NCI-H1694 treated with DMSO at 0.1 percent for 48 hours (cell line): ENCODE results near the gene NUCB2.

Experiments
- DNase-seq: peaks from one replicate; lab custom pipeline; 2025; lab: John Stamatoyannopoulos, UW

Gene NUCB2

GRCh38 chr11:17268902-17269301 is 7.6 kb upstream of the NUCB2 start:
- no peak for DNase-seq

GRCh38 chr11:17272801-17273200 is 3.7 kb upstream of the NUCB2 start:
- no peak for DNase-seq

- DNase-seq: no peak
Observed at GRCh38 chr11:17273211-17273610, 3.3 kb upstream of the NUCB2 start.

GRCh38 chr11:17273668-17274282 is 2.8 kb upstream of the NUCB2 start:
- DNase-seq: no peak

GRCh38 chr11:17275400-17276235 is 921 bp upstream of the NUCB2 start:
- DNase-seq: no peak

- peak; percentile 13 for DNase-seq
Observed at GRCh38 chr11:17277024-17277584, 565 bp downstream of the NUCB2 start.

- DNase-seq: no peak
Observed at GRCh38 chr11:17280494-17281127, 4.1 kb downstream of the NUCB2 start.

- no peak for DNase-seq
Observed at GRCh38 chr11:17286332-17286731, 9.8 kb downstream of the NUCB2 start.

GRCh38 chr11:17287058-17287457 is 10.5 kb downstream of the NUCB2 start:
- DNase-seq: no peak

GRCh38 chr11:17291710-17292109 is 15.2 kb downstream of the NUCB2 start:
- DNase-seq: no peak

GRCh38 chr11:17293311-17293710 is 16.8 kb downstream of the NUCB2 start:
- DNase-seq: no peak

- no peak for DNase-seq
Observed at GRCh38 chr11:17294033-17294432, 17.5 kb downstream of the NUCB2 start.

GRCh38 chr11:17296852-17297559 is 20.5 kb downstream of the NUCB2 start:
- DNase-seq: no peak

- no peak for DNase-seq
Observed at GRCh38 chr11:17298302-17298701, 21.8 kb downstream of the NUCB2 start.

- DNase-seq: no peak
Observed at GRCh38 chr11:17300372-17300771, 23.8 kb downstream of the NUCB2 start.

- no peak for DNase-seq
Observed at GRCh38 chr11:17313349-17314231, 37.1 kb downstream of the NUCB2 start.

- DNase-seq: no peak
Observed at GRCh38 chr11:17314232-17314547, 37.7 kb downstream of the NUCB2 start.

- DNase-seq: no peak
Observed at GRCh38 chr11:17314904-17315426, 38.4 kb downstream of the NUCB2 start.

GRCh38 chr11:17328871-17329494 is 52.4 kb downstream of the NUCB2 start:
- DNase-seq: peak; percentile 4

GRCh38 chr11:17331669-17332068 is 55.1 kb downstream of the NUCB2 start:
- DNase-seq: no peak
